ENCODE results near the gene RANGAP1. TPM values are rescaled to one million over a fixed set of nuclear protein-coding genes. Genes with fewer than 3 reads are reported as not detected.

RANGAP1 gene
- total and polyA plus RNA-seq, 8 donors, result 18.9 to 127 (median 38.5) TPM

GRCh38 chr22:41257696-41258095, 28.3 kb downstream of the RANGAP1 start:
- Histone ChIP-seq H3K4me1 (peaks cover 0 to 11% (median 2%) of the 10 kb centered on the region in 4 donors), H3K27me3 (no peaks in the 10 kb centered on the region), H3K27ac (no peak overlapping the region), H3K4me3 (no peak overlapping the region), H3K36me3 (peaks cover 67 to 100% (median 100%) of the 10 kb centered on the region in 4 donors), H3K9me3 (no peaks in the 10 kb centered on the region)
- DNase-seq, result no peak
- no peak for TF ChIP-seq EP300 (IDR thresholded peaks at IDR 0.05)
- no peak for TF ChIP-seq CTCF (IDR thresholded peaks at IDR 0.05)
- no peak for TF ChIP-seq POLR2AphosphoS5 (IDR thresholded peaks at IDR 0.05)
- no peak for TF ChIP-seq POLR2A (IDR thresholded peaks at IDR 0.05)
- intact Hi-C loops (cut with DNase I; ENCODE audit: low total_unique reads), result no loop called here
- 91 to 96% (median 92%) methylated on average over 5 to 11 of the region's 11 CpGs for WGBS, 5 donors

- Histone ChIP-seq H3K9me3 (no peaks in the 10 kb centered on the region), H3K27me3 (no peaks in the 10 kb centered on the region), H3K27ac (no peak overlapping the region), H3K4me3 (no peak overlapping the region), H3K4me1 (peaks cover 0 to 11% (median 2%) of the 10 kb centered on the region in 4 donors), H3K36me3 (peaks cover 65 to 100% (median 100%) of the 10 kb centered on the region in 4 donors)
- intact Hi-C loops (cut with DNase I; ENCODE audit: low total_unique reads), result no loop called here
- WGBS, 5 donors, result 67 to 82% (median 80%) methylated on average over 10 to 20 of the region's 20 CpGs
- DNase-seq, result no peak
- no peak for TF ChIP-seq POLR2A (IDR thresholded peaks at IDR 0.05)
- TF ChIP-seq POLR2AphosphoS5 (IDR thresholded peaks at IDR 0.05), result no peak
- TF ChIP-seq EP300 (IDR thresholded peaks at IDR 0.05), result no peak
- TF ChIP-seq CTCF (IDR thresholded peaks at IDR 0.05), result no peak
Measured at GRCh38 chr22:41256254-41257253, 29.4 kb downstream of the RANGAP1 start.

GRCh38 chr22:41254230-41254629, 31.8 kb downstream of the RANGAP1 start:
- peaks cover 68 to 100% (median 100%) of the 10 kb centered on the region in 4 donors for H3K36me3 ChIP-seq
- intact Hi-C loops (cut with DNase I; ENCODE audit: low total_unique reads), result no loop called here

More at GRCh38 chr22:41254230-41254629, 31.8 kb downstream of the RANGAP1 start:
- no peak overlapping the region for H3K27ac ChIP-seq
- 90 to 93% (median 93%) methylated on average over 7 of the region's 7 CpGs for WGBS, 5 donors
- no peak for DNase-seq
- H3K4me1 ChIP-seq, result peaks cover 0 to 8% (median 2%) of the 10 kb centered on the region in 4 donors
- no peaks in the 10 kb centered on the region for H3K27me3 ChIP-seq
- no peaks in the 10 kb centered on the region for H3K9me3 ChIP-seq
- no peak overlapping the region for H3K4me3 ChIP-seq
- TF ChIP-seq CTCF (IDR thresholded peaks at IDR 0.05), result no peak
- TF ChIP-seq EP300 (IDR thresholded peaks at IDR 0.05), result no peak
- no peak for TF ChIP-seq POLR2AphosphoS5 (IDR thresholded peaks at IDR 0.05)
- no peak for TF ChIP-seq POLR2A (IDR thresholded peaks at IDR 0.05)

Data from stomach (tissue), 9 donors.